B cell (primary cell): ENCODE results near the gene IPO11. TPM values are rescaled to one million over a fixed set of nuclear protein-coding genes. Genes with fewer than 3 reads are reported as not detected.

Experiments
- ATAC-seq: fragments of 200-7000 bp; cut with Tn5 transposase; one replicate; pipeline ENCODE4 v1.10.0; 2021; ENCODE audit warnings: low read depth, mild to moderate bottlenecking, moderate number of reproducible peaks, moderate library complexity
- CTCF ChIA-PET: fragments of 350-600 bp; sonication (Branson Sonifier 250); formaldehyde crosslinking; loops from one replicate; lab custom pipeline; 2021; ENCODE audit warnings: antibody characterized with exemption, inconsistent platforms; lab: Charles Lee
- POLR2A ChIA-PET: fragments of 350-600 bp; sonication (Branson Sonifier 250); formaldehyde crosslinking; loops from one replicate; lab custom pipeline; 2021; ENCODE audit warnings: antibody characterized with exemption; lab: Charles Lee
- DNase-seq: peaks from one replicate; pipeline ENCODE4 v3.0.0; 2013
- H2AFZ ChIP-seq: 2 replicates; pipeline ENCODE4 v1.6.1; 2012; ENCODE audit warnings: mild to moderate bottlenecking, low read depth, low read length; ENCODE audit not compliant: insufficient read depth, poor library complexity, severe bottlenecking
- H3K27ac ChIP-seq, 2 donors: 1 replicate in 1 of 2; 2 replicates in 1 of 2; pipeline ENCODE4 v1.5.1; 2012 to 2013; ENCODE audit warnings: low read length in 2 of 2, mild to moderate bottlenecking in 2 of 2, moderate library complexity in 1 of 2
- H3K27me3 ChIP-seq, 4 experiments: fragments of 200-600 bp in 1 of 4; sonication (generic) in 1 of 4; replicated peaks in 1 of 4; 1 replicate in 2 of 4; 2 replicates in 2 of 4; pipeline versions ENCODE4 v1.6.1 to v1.7.0; 2013 to 2016; ENCODE audit warnings: low read length in 3 of 4, mild to moderate bottlenecking in 2 of 4, mixed read lengths in 1 of 4, moderate library complexity in 1 of 4; ENCODE audit not compliant: insufficient read depth in 4 of 4, control insufficient read depth in 3 of 4; ENCODE audit errors: control extremely low read depth in 1 of 4
- H3K36me3 ChIP-seq, 2 experiments: replicated peaks in 1 of 2; 1 replicate in 1 of 2; 2 replicates in 1 of 2; pipeline versions ENCODE4 v1.6.1 to v1.7.1; 2013; ENCODE audit warnings: low read length in 1 of 2; ENCODE audit not compliant: insufficient read depth in 2 of 2, control insufficient read depth in 1 of 2; ENCODE audit errors: control extremely low read depth in 1 of 2, extremely low read depth in 1 of 2
- H3K4me1 ChIP-seq, 2 donors: fragments of 200-600 bp in 1 of 2; sonication (generic) in 1 of 2; 1 replicate in 1 of 2; 2 replicates in 1 of 2; pipeline versions ENCODE4 v1.5.1 to v1.6.1; 2013 to 2017; ENCODE audit warnings: low read length in 2 of 2; ENCODE audit not compliant: control insufficient read depth in 2 of 2, insufficient read depth in 2 of 2
- H3K4me2 ChIP-seq: replicated peaks from 2 replicates; pipeline ENCODE3; 2012; ENCODE audit warnings: mild to moderate bottlenecking, low read depth, low read length; ENCODE audit not compliant: poor library complexity, severe bottlenecking
- H3K4me3 ChIP-seq, 5 experiments: fragments of 200-600 bp in 1 of 5; sonication (generic) in 1 of 5; 1 replicate in 3 of 5; 2 replicates in 2 of 5; pipeline versions ENCODE4 v1.5.1 to v1.7.0; 2011 to 2016; ENCODE audit warnings: low read length in 4 of 5, mild to moderate bottlenecking in 4 of 5, low read depth in 2 of 5, control low read depth in 1 of 5, moderate library complexity in 1 of 5; ENCODE audit not compliant: insufficient read depth in 1 of 5; ENCODE audit errors: control extremely low read depth in 1 of 5, extremely low read depth in 1 of 5
- H3K79me2 ChIP-seq: fragments of 200-600 bp; sonication (generic); one replicate; pipeline ENCODE4 v1.6.0; 2016; ENCODE audit warnings: low read length; ENCODE audit not compliant: control insufficient read depth, insufficient read depth
- H3K9ac ChIP-seq: fragments of 200-600 bp; sonication (generic); 2 replicates; pipeline ENCODE4 v1.6.1; 2017; ENCODE audit warnings: mild to moderate bottlenecking, low read length, moderate library complexity
- H3K9me3 ChIP-seq, 3 donors: one replicate each; pipeline versions ENCODE4 v1.6.1 to v1.7.1; 2013; ENCODE audit warnings: low read length in 2 of 3; ENCODE audit not compliant: control insufficient read depth in 2 of 3, insufficient read depth in 1 of 3; ENCODE audit errors: control extremely low read depth in 1 of 3
- H4K20me1 ChIP-seq: 2 replicates; pipeline ENCODE4 v1.6.0; 2012; ENCODE audit warnings: mild to moderate bottlenecking, low read length; ENCODE audit not compliant: insufficient read depth, control insufficient read depth, poor library complexity, severe bottlenecking
- H3K27ac Mint-ChIP-seq: one replicate; pipeline ENCODE4 v1.8.0; 2021; ENCODE audit warnings: mixed read lengths
- H3K27me3 Mint-ChIP-seq: one replicate; pipeline ENCODE4 v1.8.0; 2021; ENCODE audit warnings: mixed read lengths
- H3K4me1 Mint-ChIP-seq: one replicate; pipeline ENCODE4 v1.8.0; 2021; ENCODE audit warnings: mixed read lengths
- H3K4me3 Mint-ChIP-seq: one replicate; pipeline ENCODE4 v1.8.0; 2021; ENCODE audit warnings: mixed read lengths
- H3K9me3 Mint-ChIP-seq: one replicate; pipeline ENCODE4 v1.8.0; 2022; ENCODE audit warnings: mixed read lengths; ENCODE audit not compliant: insufficient read depth
- EZH2 ChIP-seq: IDR thresholded peaks from 2 replicates; pipeline ENCODE4 v1.6.1; 2012; ENCODE audit warnings: borderline replicate concordance, low read depth, mild to moderate bottlenecking, moderate library complexity, low read length; ENCODE audit not compliant: insufficient read depth, poor library complexity, severe bottlenecking
- WGBS: methylation state at CpG from one replicate; pipeline ENCODE4 v1.1.5; 2013; ENCODE audit warnings: missing lambda C conversion rate; ENCODE audit not compliant: insufficient coverage; 5-methylcytosine and 5-hydroxymethylcytosine counted together
- intact Hi-C: fragments of 100-400 bp; cut with micrococcal nuclease; formaldehyde crosslinking; loops from one replicate; pipeline ENCODE4 v1.10.0; 2022
- polyA plus RNA-seq: library from polyadenylated mRNA; depleted of rRNA; stranded (reverse); fragments of >200 nt; gene quantifications from 2 replicates; pipeline ENCODE4 v1.2.3, GENCODE V29; 2012
- total RNA-seq, 2 donors: library from RNA; stranded (reverse); fragments of 120-200 nt in 1 of 2; gene quantifications; 1 replicate in 1 of 2; 2 replicates in 1 of 2; pipeline versions ENCODE4 v1.2.3 to v1.2.4, GENCODE V29; 2013 to 2022
- TF ChIP-seq, protein P1 (sequence below): fragments of 200-600 bp; IDR thresholded peaks from one replicate; pipeline ENCODE4 v1.8.0; 2022; ENCODE audit warnings: antibody characterized with exemption, mild to moderate bottlenecking

IPO11 gene
- total and polyA plus RNA-seq, 2 donors (not counting 1 experiment from before 2014, with no cell fraction given), result 3.8 to 37.4 TPM

DNA sequence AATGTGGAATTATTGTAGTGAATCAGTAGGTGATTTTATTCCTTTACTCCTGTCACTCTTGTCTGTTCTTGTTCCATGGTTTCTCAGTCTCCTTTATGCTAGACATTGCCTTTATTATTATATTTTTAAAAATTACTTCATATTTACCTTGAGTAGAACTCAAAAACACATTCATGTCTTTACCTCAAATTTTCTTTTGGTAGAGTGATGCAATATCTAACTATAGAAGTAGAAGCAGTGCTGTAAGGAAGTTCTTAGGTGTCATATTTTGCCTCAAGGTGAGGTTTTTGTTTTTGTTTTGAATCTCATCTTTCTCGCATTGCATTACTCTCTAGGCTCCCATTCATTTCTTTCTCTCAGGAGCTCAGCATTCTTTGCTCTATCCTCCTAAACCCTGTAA, 12.2 kb downstream of the IPO11 start:
- peaks cover 5% of the 10 kb centered on the region for H3K4me1 Mint-ChIP-seq
- Histone ChIP-seq H4K20me1 (peaks cover 14% of the 10 kb centered on the region), H3K27ac (no peak overlapping the region), H3K9ac (no peak overlapping the region), H3K79me2 (peaks cover 86% of the 10 kb centered on the region), H3K4me2 (no peak overlapping the region), H3K4me1 (no peaks in the 10 kb centered on the region), H3K9me3 (no peaks in the 10 kb centered on the region), H3K27me3 (no peaks in the 10 kb centered on the region), H3K36me3 (no peaks in the 10 kb centered on the region), H2AFZ (no peak overlapping the region), H3K4me3 (no peak overlapping the region)
- no peaks in the 10 kb centered on the region for H3K9me3 Mint-ChIP-seq
- no CpG with 5 or more reads among the region's 1 CpG for WGBS
- H3K4me3 Mint-ChIP-seq, result no peak overlapping the region
- CTCF ChIA-PET, result no interaction called here
- no peaks in the 10 kb centered on the region for H3K27me3 Mint-ChIP-seq
- no peak for TF ChIP-seq EZH2
- TF ChIP-seq, protein P1, sequence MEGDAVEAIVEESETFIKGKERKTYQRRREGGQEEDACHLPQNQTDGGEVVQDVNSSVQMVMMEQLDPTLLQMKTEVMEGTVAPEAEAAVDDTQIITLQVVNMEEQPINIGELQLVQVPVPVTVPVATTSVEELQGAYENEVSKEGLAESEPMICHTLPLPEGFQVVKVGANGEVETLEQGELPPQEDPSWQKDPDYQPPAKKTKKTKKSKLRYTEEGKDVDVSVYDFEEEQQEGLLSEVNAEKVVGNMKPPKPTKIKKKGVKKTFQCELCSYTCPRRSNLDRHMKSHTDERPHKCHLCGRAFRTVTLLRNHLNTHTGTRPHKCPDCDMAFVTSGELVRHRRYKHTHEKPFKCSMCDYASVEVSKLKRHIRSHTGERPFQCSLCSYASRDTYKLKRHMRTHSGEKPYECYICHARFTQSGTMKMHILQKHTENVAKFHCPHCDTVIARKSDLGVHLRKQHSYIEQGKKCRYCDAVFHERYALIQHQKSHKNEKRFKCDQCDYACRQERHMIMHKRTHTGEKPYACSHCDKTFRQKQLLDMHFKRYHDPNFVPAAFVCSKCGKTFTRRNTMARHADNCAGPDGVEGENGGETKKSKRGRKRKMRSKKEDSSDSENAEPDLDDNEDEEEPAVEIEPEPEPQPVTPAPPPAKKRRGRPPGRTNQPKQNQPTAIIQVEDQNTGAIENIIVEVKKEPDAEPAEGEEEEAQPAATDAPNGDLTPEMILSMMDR, result no peak
- ATAC-seq (no peak), DNase-seq (no peak)
- no peak overlapping the region for H3K27ac Mint-ChIP-seq
- POLR2A ChIA-PET, result no interaction called here
- intact Hi-C loops, result no loop called here

DNA sequence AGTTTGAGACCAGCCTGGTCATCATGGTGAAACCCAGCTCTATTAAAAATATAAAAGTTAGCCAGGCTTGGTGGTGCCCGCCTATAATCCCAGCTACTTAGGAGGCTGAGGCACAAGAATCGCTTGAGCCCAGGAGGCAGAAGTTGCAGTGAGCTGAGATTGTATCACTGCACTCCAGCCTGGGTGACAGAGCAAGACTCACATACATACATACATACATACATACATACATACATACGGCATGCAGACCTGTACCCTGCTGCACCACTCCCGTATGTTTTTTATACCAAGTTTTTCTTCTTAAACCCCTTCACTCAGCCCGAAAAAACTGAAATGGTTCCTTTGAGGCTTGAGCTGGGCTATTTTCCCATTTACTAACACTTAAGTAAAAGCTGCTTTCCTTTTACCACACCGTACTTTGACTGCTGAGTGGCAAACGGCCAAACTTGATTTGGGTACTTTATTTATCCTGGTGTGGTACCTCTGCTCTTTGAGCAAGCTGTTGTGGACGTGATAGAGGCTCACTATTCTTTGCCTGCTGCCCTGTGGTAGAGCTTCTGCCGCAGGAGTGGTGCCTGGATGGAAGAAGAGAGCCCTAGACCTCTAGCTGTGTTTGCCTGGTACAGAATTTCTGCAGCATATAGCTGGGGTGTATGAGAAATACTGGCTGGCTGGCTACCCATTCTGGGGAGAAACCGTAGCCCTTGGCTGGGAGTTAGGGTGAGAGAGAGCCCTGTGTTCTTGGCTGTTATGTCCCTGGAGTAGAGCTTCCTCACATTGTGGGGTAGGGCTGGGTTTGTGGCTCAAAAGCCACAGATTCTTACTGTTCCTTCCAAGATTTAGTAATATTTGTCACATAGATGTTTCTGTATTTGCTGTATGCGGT, 19.4 kb downstream of the IPO11 start:
- POLR2A ChIA-PET, result no interaction called here
- Mint-ChIP-seq H3K4me1 (peaks cover 4% of the 10 kb centered on the region), H3K27me3 (no peaks in the 10 kb centered on the region), H3K9me3 (no peaks in the 10 kb centered on the region), H3K4me3 (no peak overlapping the region), H3K27ac (no peak overlapping the region)
- Histone ChIP-seq H3K27ac (no peak overlapping the region), H2AFZ (no peak overlapping the region), H3K36me3 (no peaks in the 10 kb centered on the region), H3K9me3 (no peaks in the 10 kb centered on the region), H3K9ac (no peak overlapping the region), H3K79me2 (peaks cover 78% of the 10 kb centered on the region), H3K27me3 (no peaks in the 10 kb centered on the region), H4K20me1 (peaks cover 24% of the 10 kb centered on the region), H3K4me2 (no peak overlapping the region), H3K4me1 (no peaks in the 10 kb centered on the region), H3K4me3 (no peak overlapping the region)
- CTCF ChIA-PET, result interaction anchor here (0.6 to 1.7 kb wide), 2 partner anchors 11 to 28 kb away, joined by 3 to 7 read pairs; no protein-coding TSS in a partner anchor
- WGBS, result 96% methylated on average over 8 of the region's 11 CpGs
- ATAC-seq (no peak), DNase-seq (no peak)
- TF ChIP-seq, protein P1, result no peak
- no peak for TF ChIP-seq EZH2
- intact Hi-C loops, result no loop called here
